Fibroblast of lung (primary cell): ENCODE measurements around the gene MYOM3.

Source experiments
- EZH2 ChIP-seq: IDR thresholded peaks from 2 replicates; pipeline ENCODE4 v1.5.1; 2012; ENCODE audit warnings: low read length, control low read depth, mild to moderate bottlenecking; ENCODE audit errors: missing control alignments
- TF ChIP-seq, protein P1 (sequence below), 2 donors: IDR thresholded peaks in 1 of 2; conservative IDR thresholded peaks in 1 of 2; 1 replicate in 1 of 2; 2 replicates in 1 of 2; pipeline ENCODE4 v1.5.1; 2011 to 2012; ENCODE audit warnings: low read length in 2 of 2, control low read depth in 1 of 2, inconsistent platforms in 1 of 2, low read depth in 1 of 2, mild to moderate bottlenecking in 1 of 2

DNA sequence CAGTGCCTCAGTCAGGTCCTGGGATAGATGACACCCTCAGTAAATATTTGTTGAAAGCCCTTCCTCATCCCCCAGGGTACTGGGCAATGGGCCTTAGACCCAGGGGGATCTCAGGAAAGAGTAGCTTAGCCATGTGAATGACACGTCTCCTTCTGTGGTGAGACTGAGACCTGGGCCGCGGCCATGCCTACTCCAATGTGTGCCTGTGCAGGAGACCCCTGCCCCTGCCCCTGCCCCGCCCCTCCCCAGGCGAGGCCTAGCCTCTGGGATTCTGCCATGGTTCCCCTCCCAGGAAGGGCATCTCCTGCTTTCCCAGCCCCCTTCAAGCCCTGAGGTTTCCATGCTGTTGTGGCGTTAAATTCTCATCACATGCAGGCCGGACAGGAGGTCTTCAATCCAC is 7.1 kb downstream of the MYOM3 start:
- TF ChIP-seq, protein P1, sequence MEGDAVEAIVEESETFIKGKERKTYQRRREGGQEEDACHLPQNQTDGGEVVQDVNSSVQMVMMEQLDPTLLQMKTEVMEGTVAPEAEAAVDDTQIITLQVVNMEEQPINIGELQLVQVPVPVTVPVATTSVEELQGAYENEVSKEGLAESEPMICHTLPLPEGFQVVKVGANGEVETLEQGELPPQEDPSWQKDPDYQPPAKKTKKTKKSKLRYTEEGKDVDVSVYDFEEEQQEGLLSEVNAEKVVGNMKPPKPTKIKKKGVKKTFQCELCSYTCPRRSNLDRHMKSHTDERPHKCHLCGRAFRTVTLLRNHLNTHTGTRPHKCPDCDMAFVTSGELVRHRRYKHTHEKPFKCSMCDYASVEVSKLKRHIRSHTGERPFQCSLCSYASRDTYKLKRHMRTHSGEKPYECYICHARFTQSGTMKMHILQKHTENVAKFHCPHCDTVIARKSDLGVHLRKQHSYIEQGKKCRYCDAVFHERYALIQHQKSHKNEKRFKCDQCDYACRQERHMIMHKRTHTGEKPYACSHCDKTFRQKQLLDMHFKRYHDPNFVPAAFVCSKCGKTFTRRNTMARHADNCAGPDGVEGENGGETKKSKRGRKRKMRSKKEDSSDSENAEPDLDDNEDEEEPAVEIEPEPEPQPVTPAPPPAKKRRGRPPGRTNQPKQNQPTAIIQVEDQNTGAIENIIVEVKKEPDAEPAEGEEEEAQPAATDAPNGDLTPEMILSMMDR (conservative IDR thresholded peaks at IDR 0.05 in 1 of 2, IDR thresholded peaks at IDR 0.05 in 1 of 2; ENCODE audit: low read depth in 1 of 2, low read length in 2 of 2): no peak
- TF ChIP-seq EZH2: no peak
